Activated CD4-positive, alpha-beta memory T cell treated with anti-CD3 and anti-CD28 coated beads for 36 hours (primary cell): ENCODE measurements around the gene WDR76. TPM values are rescaled to one million over a fixed set of nuclear protein-coding genes. Genes with fewer than 3 reads are reported as not detected.

Source experiments
- CTCF ChIA-PET: fragments of 350-600 bp; sonication (Branson Sonifier 250); formaldehyde crosslinking; loops from one replicate; lab custom pipeline; 2021; ENCODE audit warnings: antibody characterized with exemption, inconsistent platforms; lab: Charles Lee
- POLR2A ChIA-PET: fragments of 350-600 bp; sonication (Branson Sonifier 250); formaldehyde crosslinking; loops from one replicate; lab custom pipeline; 2021; ENCODE audit warnings: antibody characterized with exemption; lab: Charles Lee
- DNase-seq: peaks from one replicate; pipeline ENCODE4 v3.0.0-alpha.2; 2020
- H3K27ac Mint-ChIP-seq: one replicate; pipeline ENCODE4 v1.8.0; 2021; ENCODE audit warnings: mixed read lengths
- H3K27me3 Mint-ChIP-seq: one replicate; pipeline ENCODE4 v1.8.0; 2021; ENCODE audit warnings: mixed read lengths
- H3K36me3 Mint-ChIP-seq: one replicate; pipeline ENCODE4 v1.8.0; 2021; ENCODE audit warnings: mixed read lengths
- H3K4me1 Mint-ChIP-seq: one replicate; pipeline ENCODE4 v1.8.0; 2021; ENCODE audit warnings: low read depth, mixed read lengths
- H3K4me3 Mint-ChIP-seq: one replicate; pipeline ENCODE4 v1.8.0; 2021; ENCODE audit warnings: mild to moderate bottlenecking, mixed read lengths
- H3K9me3 Mint-ChIP-seq: one replicate; pipeline ENCODE4 v1.8.0; 2021; ENCODE audit warnings: mixed read lengths
- intact Hi-C: fragments of 100-400 bp; cut with micrococcal nuclease; formaldehyde crosslinking; loops from one replicate; pipeline ENCODE4 v1.15.1; 2023
- total RNA-seq, 2 experiments: library from RNA; stranded (reverse); gene quantifications; one replicate each; pipeline ENCODE4 v1.2.3, GENCODE V29; 2021

The WDR76 gene
- total RNA-seq: 10 to 100 TPM; 89.9 to 93.2 TPM

DNA sequence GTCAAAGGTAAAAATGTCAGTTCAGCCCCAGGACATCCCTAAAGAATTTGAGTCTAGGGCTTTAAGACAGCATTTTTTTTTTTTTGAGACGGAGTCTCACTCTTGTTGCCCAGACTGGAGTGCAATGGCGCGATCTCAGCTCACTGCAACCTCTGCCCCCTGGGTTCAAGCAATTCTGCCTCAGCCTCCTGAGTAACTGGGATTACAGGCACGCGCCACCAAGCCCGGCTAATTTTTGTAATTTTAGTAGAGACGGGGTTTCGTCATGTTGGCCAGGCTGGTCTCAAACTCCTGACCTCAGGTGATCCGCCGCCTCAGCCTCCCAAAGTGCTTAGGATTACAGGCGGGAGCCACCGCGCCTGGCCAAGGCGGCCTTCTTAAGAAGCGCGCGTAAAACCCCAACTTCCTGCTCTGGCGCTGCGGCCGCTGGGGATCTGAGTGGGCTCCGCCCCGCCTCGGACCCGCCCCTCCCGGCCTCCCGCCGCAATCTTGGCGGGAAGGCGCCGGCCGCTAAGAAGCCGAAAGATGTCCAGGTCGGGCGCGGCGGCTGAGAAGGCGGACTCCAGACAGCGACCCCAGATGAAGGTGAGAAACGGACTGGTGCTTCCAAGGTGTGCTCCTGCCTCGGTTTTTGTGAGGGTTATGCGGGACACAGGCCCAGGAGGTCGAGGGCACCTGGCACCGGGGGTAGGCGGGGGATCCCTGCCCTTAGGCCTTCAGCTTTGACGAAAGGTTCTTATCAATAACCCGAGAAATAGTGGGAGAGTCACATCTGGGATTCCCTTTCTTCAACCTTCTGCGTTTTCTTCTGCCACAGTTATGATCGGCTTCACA is at the start of gene WDR76:
TSS of gene WDR76 (plus strand) at position 495 of the 834 bp plus-strand sequence. CDS start at position 526, 31 bp downstream.
- DNase-seq: peak; percentile 90
- no peaks in the 10 kb centered on the region for H3K27me3 Mint-ChIP-seq
- peak within 1 kb of the TSS; percentile 94 for H3K4me3 Mint-ChIP-seq
- H3K4me1 Mint-ChIP-seq: peaks cover 59% of the 10 kb centered on the region
- ChIA-PET CTCF (interaction anchor here (1.6 kb wide), 1 partner anchor 17 kb away, joined by 6 read pairs; no protein-coding TSS in a partner anchor), POLR2A (interaction anchor here (0.6 to 2.3 kb wide), 8 partner anchors 10 to 70 kb away, joined by 3 to 10 read pairs (median 5); partner anchors contain the start of genes ELL3, HYPK, SERF2 and SERINC4)
- intact Hi-C loops: loop anchor here (2.0 to 10.0 kb wide), 6 partner anchors 78 to 1578 kb away; partner anchors contain the start of genes EIF3J and GOLM2
- H3K9me3 Mint-ChIP-seq: no peaks in the 10 kb centered on the region
- peaks cover 40% of the 10 kb centered on the region for H3K36me3 Mint-ChIP-seq
- H3K27ac Mint-ChIP-seq: peak within 1 kb of the TSS; percentile 94

DNA sequence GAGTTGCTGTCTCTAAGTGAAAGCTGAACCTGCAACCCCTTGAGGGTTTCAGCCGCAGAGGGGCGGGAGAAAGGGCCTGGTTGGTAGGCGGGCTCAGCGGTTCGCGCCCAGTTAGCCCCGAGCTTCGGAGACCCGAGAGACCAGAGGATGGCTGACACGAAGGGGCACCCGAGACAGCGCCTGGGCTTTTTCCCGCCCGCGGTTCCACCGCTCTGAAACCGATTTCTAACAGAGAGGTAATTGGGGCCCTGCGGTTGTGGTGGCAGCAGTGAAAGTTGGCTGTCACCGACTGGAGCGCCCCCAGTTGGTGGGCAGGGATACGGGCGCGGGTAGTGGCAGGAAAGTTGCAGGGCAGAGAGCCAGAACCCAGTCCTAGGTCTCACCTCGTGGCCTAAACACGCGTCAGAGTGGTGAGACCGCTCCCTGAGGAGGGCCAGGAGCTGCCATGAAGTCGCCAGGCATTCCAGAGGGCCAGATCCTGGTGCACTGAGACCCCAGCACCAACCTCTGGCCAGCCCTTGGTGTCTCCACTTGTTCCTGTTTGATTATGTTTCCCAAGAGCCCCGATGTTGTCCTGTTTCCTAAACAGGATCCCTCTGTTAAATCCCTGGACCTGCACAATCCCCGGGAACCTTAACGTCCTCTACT is 49.4 kb upstream of the WDR76 start:
- peak; percentile 93 for DNase-seq
- intact Hi-C loops: loop anchor here (1.0 to 2.0 kb wide), 3 partner anchors 15 to 47 kb away; partner anchors contain the start of genes MFAP1 and SERF2
- H3K4me1 Mint-ChIP-seq: peaks cover 24% of the 10 kb centered on the region
- H3K36me3 Mint-ChIP-seq: peaks cover 6% of the 10 kb centered on the region
- peak overlapping the region; percentile 84 for H3K27ac Mint-ChIP-seq
- CTCF ChIA-PET: interaction anchor here (0.8 to 2.1 kb wide), 9 partner anchors 11 to 35 kb away, joined by 3 to 15 read pairs (median 5); partner anchors contain the start of genes HYPK and SERINC4
- POLR2A ChIA-PET: interaction anchor here (0.7 to 2.5 kb wide), 9 partner anchors 13 to 50 kb away, joined by 3 to 21 read pairs (median 6); partner anchors contain the start of genes HYPK, MFAP1, SERF2 and SERINC4
- no peaks in the 10 kb centered on the region for H3K27me3 Mint-ChIP-seq
- no peaks in the 10 kb centered on the region for H3K9me3 Mint-ChIP-seq
- H3K4me3 Mint-ChIP-seq: peak overlapping the region; percentile 85

DNA sequence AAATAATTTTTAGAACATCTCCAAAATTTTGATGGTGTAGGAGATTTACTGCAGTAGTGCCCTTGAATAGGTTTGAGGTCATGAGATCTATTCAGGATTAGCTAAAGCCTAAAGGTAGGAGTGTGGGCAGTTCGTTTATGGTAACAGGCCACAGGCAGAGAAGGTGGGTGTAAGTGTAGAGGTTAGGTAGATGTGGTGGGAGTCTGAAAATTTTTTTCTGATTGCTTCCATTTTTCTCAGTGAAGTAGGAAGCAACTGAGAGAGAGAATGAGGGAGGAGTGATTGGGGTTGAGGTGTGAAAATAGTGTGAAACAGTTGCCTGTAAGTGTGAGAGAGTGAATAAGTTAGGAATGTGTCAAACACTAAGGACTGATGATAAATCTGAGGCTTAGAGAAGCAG is 47.8 kb upstream of the WDR76 start:
- CTCF ChIA-PET: interaction anchor here (1.2 kb wide), 1 partner anchor 10 kb away, joined by 3 read pairs; no protein-coding TSS in a partner anchor

DNA sequence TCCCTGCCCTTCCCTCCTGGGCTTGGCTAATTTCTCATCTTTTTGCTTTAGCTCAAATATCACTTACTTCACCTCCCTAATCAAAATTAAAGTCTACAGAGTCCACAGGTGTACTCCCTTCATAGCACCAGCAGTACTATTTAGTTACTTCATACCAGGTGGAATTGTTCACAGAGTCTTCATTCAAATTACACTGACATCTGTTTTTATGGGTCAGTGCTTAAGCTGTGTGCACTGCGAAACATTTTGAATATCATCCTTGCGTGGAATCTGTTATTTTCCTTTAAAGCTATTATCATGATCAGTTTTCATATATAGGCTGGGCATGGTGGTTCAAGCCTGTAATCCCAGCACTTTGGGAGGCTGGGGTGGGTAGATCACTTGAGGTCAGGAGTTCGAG is 37.4 kb upstream of the WDR76 start:
- Mint-ChIP-seq H3K9me3 (no peaks in the 10 kb centered on the region), H3K27me3 (no peaks in the 10 kb centered on the region), H3K36me3 (peaks cover 23% of the 10 kb centered on the region), H3K4me1 (peaks cover 17% of the 10 kb centered on the region), H3K4me3 (no peak overlapping the region), H3K27ac (no peak overlapping the region)
- intact Hi-C loops: no loop called here
- DNase-seq: no peak
- ChIA-PET POLR2A (no interaction called here), CTCF (interaction anchor here (0.8 to 2.0 kb wide), 2 partner anchors 13 to 19 kb away, joined by 3 to 5 read pairs; partner anchors contain the start of gene ELL3)

More for the DNA sequence above, 47.8 kb upstream of the WDR76 start:
- H3K36me3 Mint-ChIP-seq: no peaks in the 10 kb centered on the region
- no peak overlapping the region for H3K4me3 Mint-ChIP-seq
- peaks cover 24% of the 10 kb centered on the region for H3K4me1 Mint-ChIP-seq
- POLR2A ChIA-PET: no interaction called here
- no peak overlapping the region for H3K27ac Mint-ChIP-seq
- DNase-seq: no peak
- H3K27me3 Mint-ChIP-seq: no peaks in the 10 kb centered on the region
- intact Hi-C loops: no loop called here
- no peaks in the 10 kb centered on the region for H3K9me3 Mint-ChIP-seq

DNA sequence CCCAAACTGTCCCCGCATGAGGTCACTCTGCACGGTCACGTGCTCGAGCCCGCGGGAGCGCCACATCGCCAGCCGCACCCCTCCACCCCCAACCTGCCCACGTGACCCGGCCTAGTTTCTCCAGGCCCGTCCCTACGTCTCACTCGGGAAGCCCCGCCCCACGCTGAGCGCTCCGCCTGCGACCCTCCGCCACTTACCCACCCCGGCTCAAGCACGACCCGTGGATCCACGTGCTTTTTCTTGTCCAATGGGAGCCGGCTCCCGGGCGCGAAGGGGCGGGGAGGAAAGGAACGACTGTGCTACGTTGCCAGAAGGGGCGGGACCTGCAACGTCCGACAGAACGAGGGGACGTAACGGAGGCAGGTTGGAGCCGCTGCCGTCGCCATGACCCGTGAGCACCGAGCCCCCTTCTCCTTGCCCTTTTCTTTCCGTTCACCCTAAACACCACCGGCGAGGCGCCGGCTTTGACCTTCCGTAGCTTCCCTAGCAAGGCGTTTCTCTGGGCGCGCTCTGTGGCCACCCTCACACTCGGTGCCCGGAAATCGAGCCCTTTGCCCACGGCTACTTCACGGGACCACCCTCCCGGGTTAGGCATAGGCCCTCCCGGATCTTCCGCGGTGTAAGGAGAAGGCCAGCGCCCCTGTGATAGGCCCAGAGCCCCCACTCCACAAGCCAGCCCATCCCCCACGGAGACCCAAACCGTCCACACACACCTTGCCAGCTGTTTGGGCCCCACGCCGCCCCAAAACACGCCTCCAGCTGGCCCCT is 34.6 kb upstream of the WDR76 start, which contains the start of gene SERF2:
TSS of gene SERF2 (plus strand) at position 328 of the 768 bp plus-strand sequence. CDS start at position 385, 57 bp downstream.
- Mint-ChIP-seq H3K4me3 (peak within 1 kb of the TSS; percentile 95), H3K27me3 (no peaks in the 10 kb centered on the region), H3K4me1 (peaks cover 38% of the 10 kb centered on the region), H3K27ac (peak within 1 kb of the TSS; percentile 96), H3K36me3 (peaks cover 44% of the 10 kb centered on the region), H3K9me3 (no peaks in the 10 kb centered on the region)
- ChIA-PET POLR2A (interaction anchor here (0.8 to 4.5 kb wide), 6 partner anchors 8 to 46 kb away, joined by 5 to 21 read pairs (median 10); partner anchors contain the start of genes ELL3, HYPK, MFAP1 and PDIA3), CTCF (interaction anchor here (1.1 to 1.8 kb wide), 3 partner anchors 15 to 22 kb away, joined by 3 to 15 read pairs (median 5); partner anchors contain the start of gene ELL3)
- DNase-seq: peak; percentile 100
- intact Hi-C loops: loop anchor here (1.0 to 2.0 kb wide), 4 partner anchors 8 to 43 kb away; partner anchors contain the start of genes HYPK, MFAP1 and SERINC4

GRCh38 chr15:43792761-43793476 is 33.9 kb upstream of the WDR76 start:
- peak overlapping the region; percentile 96 for H3K27ac Mint-ChIP-seq
- peaks cover 44% of the 10 kb centered on the region for H3K36me3 Mint-ChIP-seq
- H3K9me3 Mint-ChIP-seq: no peaks in the 10 kb centered on the region
- intact Hi-C loops: loop anchor here (1.0 to 2.0 kb wide), 4 partner anchors 7 to 44 kb away; partner anchors contain the start of genes HYPK, MFAP1 and SERINC4
- H3K4me1 Mint-ChIP-seq: peaks cover 38% of the 10 kb centered on the region
- H3K27me3 Mint-ChIP-seq: no peaks in the 10 kb centered on the region
- ChIA-PET POLR2A (interaction anchor here (0.8 to 4.5 kb wide), 6 partner anchors 8 to 47 kb away, joined by 5 to 21 read pairs (median 10); partner anchors contain the start of genes ELL3, HYPK, MFAP1 and PDIA3), CTCF (interaction anchor here (1.1 to 1.5 kb wide), 2 partner anchors 16 to 23 kb away, joined by 3 to 5 read pairs; partner anchors contain the start of gene ELL3)
- DNase-seq: peak; percentile 64
- H3K4me3 Mint-ChIP-seq: peak overlapping the region; percentile 95

- ChIA-PET CTCF (interaction anchor here (1.1 to 1.5 kb wide), 2 partner anchors 17 to 24 kb away, joined by 3 to 5 read pairs; partner anchors contain the start of gene ELL3), POLR2A (interaction anchor here (1.0 to 4.5 kb wide), 4 partner anchors 17 to 47 kb away, joined by 5 to 21 read pairs (median 11); partner anchors contain the start of genes ELL3, MFAP1, PDIA3 and WDR76)
- H3K4me1 Mint-ChIP-seq: peaks cover 44% of the 10 kb centered on the region
- peak overlapping the region; percentile 95 for H3K4me3 Mint-ChIP-seq
- H3K36me3 Mint-ChIP-seq: peaks cover 49% of the 10 kb centered on the region
- H3K27me3 Mint-ChIP-seq: no peaks in the 10 kb centered on the region
- H3K9me3 Mint-ChIP-seq: no peaks in the 10 kb centered on the region
- DNase-seq: no peak
- peak overlapping the region; percentile 96 for H3K27ac Mint-ChIP-seq
- intact Hi-C loops: loop anchor here (2.0 kb wide), 1 partner anchor 45 kb away; no protein-coding TSS in a partner anchor
Measured at GRCh38 chr15:43793647-43794046, 33.2 kb upstream of the WDR76 start.

GRCh38 chr15:43794269-43795037 is 32.3 kb upstream of the WDR76 start:
- CTCF ChIA-PET: interaction anchor here (0.7 kb wide), 1 partner anchor 18 kb away, joined by 5 read pairs; the partner anchor contains the start of gene ELL3
- peaks cover 51% of the 10 kb centered on the region for H3K4me1 Mint-ChIP-seq

GRCh38 chr15:43795197-43795596 is 31.6 kb upstream of the WDR76 start:
- CTCF ChIA-PET: interaction anchor here (0.7 kb wide), 1 partner anchor 19 kb away, joined by 5 read pairs; the partner anchor contains the start of gene ELL3
- POLR2A ChIA-PET: interaction anchor here (0.6 to 4.5 kb wide), 3 partner anchors 19 to 39 kb away, joined by 3 to 21 read pairs (median 3); partner anchors contain the start of gene ELL3

More at GRCh38 chr15:43794269-43795037, 32.3 kb upstream of the WDR76 start:
- POLR2A ChIA-PET: interaction anchor here (0.6 to 4.5 kb wide), 3 partner anchors 18 to 40 kb away, joined by 3 to 21 read pairs (median 3); partner anchors contain the start of gene ELL3
- intact Hi-C loops: no loop called here
- H3K27ac Mint-ChIP-seq: peak overlapping the region; percentile 96
- peak overlapping the region; percentile 95 for H3K4me3 Mint-ChIP-seq
- DNase-seq: no peak
- no peaks in the 10 kb centered on the region for H3K9me3 Mint-ChIP-seq
- H3K27me3 Mint-ChIP-seq: no peaks in the 10 kb centered on the region
- peaks cover 56% of the 10 kb centered on the region for H3K36me3 Mint-ChIP-seq

More at GRCh38 chr15:43795197-43795596, 31.6 kb upstream of the WDR76 start:
- H3K27ac Mint-ChIP-seq: peak overlapping the region; percentile 38
- DNase-seq: no peak
- H3K4me1 Mint-ChIP-seq: peaks cover 58% of the 10 kb centered on the region
- intact Hi-C loops: no loop called here
- peaks cover 64% of the 10 kb centered on the region for H3K36me3 Mint-ChIP-seq
- H3K9me3 Mint-ChIP-seq: no peaks in the 10 kb centered on the region
- H3K4me3 Mint-ChIP-seq: no peak overlapping the region
- no peaks in the 10 kb centered on the region for H3K27me3 Mint-ChIP-seq
